Measurements from ENCODE around the gene NCOA4. TPM values are rescaled to one million over a fixed set of nuclear protein-coding genes. Genes with fewer than 3 reads are reported as not detected.

The NCOA4 gene
- total and polyA plus RNA-seq, 2 of the 4 experiments (the other 2 are of a cell fraction), result 62.2 to 188 TPM

DNA sequence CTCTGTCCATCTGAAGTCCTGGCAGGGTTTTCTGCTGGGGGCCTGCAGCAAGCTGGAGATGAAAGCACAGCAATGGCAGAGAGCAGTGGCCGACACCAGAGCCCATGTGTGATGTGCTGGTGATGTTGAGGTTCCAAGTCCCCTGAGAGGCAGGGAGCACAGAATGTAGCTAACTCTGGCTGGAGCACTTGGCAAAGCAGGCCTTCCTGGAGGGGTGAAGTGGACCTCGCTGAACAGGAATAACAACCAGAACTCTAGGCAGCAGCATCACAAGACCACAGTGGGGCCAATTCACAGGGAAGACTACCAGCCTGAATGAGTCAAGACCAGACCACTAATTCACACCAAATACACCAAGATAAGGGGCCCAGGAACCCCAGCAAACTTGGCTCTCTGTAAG is 38.5 kb upstream of the NCOA4 start:
- H3K23ac ChIP-seq (ENCODE audit: low read depth, low read length), result no peak overlapping the region
- no peaks in the 10 kb centered on the region for H3K9me3 ChIP-seq (ENCODE audit: control insufficient read depth, insufficient read depth, low read length)
- no peak overlapping the region for H4K8ac ChIP-seq (ENCODE audit: low read depth in 2 of 2, low read length in 2 of 2)
- in situ Hi-C loops (cut with MboI; ENCODE audit: low sequenced_read_pairs) (no loop called here), dilution Hi-C loops (cut with HindIII; ENCODE audit: low sequenced_read_pairs, unreplicated experiment) (no loop called here), intact Hi-C loops (cut with micrococcal nuclease) (no loop called here)
- H3K79me1 ChIP-seq (ENCODE audit: low read depth in 1 of 2, low read length in 2 of 2), result no peaks in the 10 kb centered on the region
- peaks cover 3% of the 10 kb centered on the region; the same call in 1 of the 2 replicates for H3K4me1 ChIP-seq (ENCODE audit: control insufficient read depth, insufficient read depth, low read length)
- no peak overlapping the region for H2BK20ac ChIP-seq (ENCODE audit: low read depth, low read length)
- H4K20me1 ChIP-seq (ENCODE audit: insufficient read depth, low read length), result no peaks in the 10 kb centered on the region
- H3K4me3 ChIP-seq (ENCODE audit: insufficient read depth, low read depth, low read length), result no peak overlapping the region
- H3K27ac ChIP-seq (ENCODE audit: insufficient read depth, low read length), result no peak overlapping the region
- no peak overlapping the region for H3K4me2 ChIP-seq (ENCODE audit: low read depth, low read length)
- H3K4ac ChIP-seq (ENCODE audit: low read depth, low read length), result no peak overlapping the region
- H3K27me3 ChIP-seq (ENCODE audit: control insufficient read depth, insufficient read depth, low read length), result peaks cover 3% of the 10 kb centered on the region
- no peak overlapping the region for H2AFZ ChIP-seq (replicated peaks; ENCODE audit: low read length, poor library complexity)
- ChIA-PET POLR2A (ENCODE audit: unreplicated experiment) (no interaction called here), CTCF (no interaction called here)
- H3K56ac ChIP-seq (ENCODE audit: extremely low read depth, insufficient read depth, low read length), result no peak overlapping the region
- H2AK9ac ChIP-seq (replicated peaks; ENCODE audit: low read depth, low read length, poor library complexity), result no peak overlapping the region
- H3K18ac ChIP-seq (ENCODE audit: low read depth, low read length), result no peak overlapping the region
- H2BK15ac ChIP-seq (ENCODE audit: low read depth, low read length), result no peak overlapping the region
- no peak overlapping the region for H3K14ac ChIP-seq (replicated peaks; ENCODE audit: low read depth, low read length)
- H2BK120ac ChIP-seq (ENCODE audit: low read depth, low read length), result no peak overlapping the region
- WGBS, 2 experiments (ENCODE audit: extremely low coverage in 2 of 2, insufficient read length in 1 of 2), result 57% methylated on average over 1 of the region's 2 CpGs; no CpG with 5 or more reads in 1 of the 2 experiments
- no peaks in the 10 kb centered on the region for H3K36me3 ChIP-seq (ENCODE audit: control insufficient read depth, insufficient read depth, low read length)
- TF ChIP-seq POLR2A (IDR thresholded peaks at IDR 0.05; ENCODE audit: low read depth, low read length) (no peak), RCOR1 (IDR thresholded peaks at IDR 0.05; ENCODE audit: insufficient replicate concordance, low read length) (no peak), MAZ (IDR thresholded peaks at IDR 0.05; ENCODE audit: borderline replicate concordance, low read depth, low read length) (no peak), BHLHE40 (IDR thresholded peaks at IDR 0.05; ENCODE audit: low read depth, low read length) (no peak), FOS (IDR thresholded peaks at IDR 0.05; ENCODE audit: low read depth, low read length) (no peak), CEBPB (IDR thresholded peaks at IDR 0.05; ENCODE audit: low read depth, low read length) (no peak), NFE2L2 (IDR thresholded peaks at IDR 0.05; ENCODE audit: low read depth, low read length) (no peak), RAD21 (IDR thresholded peaks at IDR 0.05; ENCODE audit: low read length) (no peak), MAFK (IDR thresholded peaks at IDR 0.05; ENCODE audit: low read depth, low read length) (no peak), RFX5 (IDR thresholded peaks at IDR 0.05; ENCODE audit: low read depth, low read length) (no peak), SMC3 (IDR thresholded peaks at IDR 0.05; ENCODE audit: low read depth, low read length) (no peak), CHD1 (IDR thresholded peaks at IDR 0.05; ENCODE audit: low read depth, low read length) (no peak), MXI1 (IDR thresholded peaks at IDR 0.05; ENCODE audit: borderline replicate concordance, low read depth, low read length) (no peak)
- TF ChIP-seq, protein P1, sequence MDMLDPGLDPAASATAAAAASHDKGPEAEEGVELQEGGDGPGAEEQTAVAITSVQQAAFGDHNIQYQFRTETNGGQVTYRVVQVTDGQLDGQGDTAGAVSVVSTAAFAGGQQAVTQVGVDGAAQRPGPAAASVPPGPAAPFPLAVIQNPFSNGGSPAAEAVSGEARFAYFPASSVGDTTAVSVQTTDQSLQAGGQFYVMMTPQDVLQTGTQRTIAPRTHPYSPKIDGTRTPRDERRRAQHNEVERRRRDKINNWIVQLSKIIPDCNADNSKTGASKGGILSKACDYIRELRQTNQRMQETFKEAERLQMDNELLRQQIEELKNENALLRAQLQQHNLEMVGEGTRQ (IDR thresholded peaks at IDR 0.05; ENCODE audit: low read depth, low read length), result no peak
- TF ChIP-seq, protein P2, sequence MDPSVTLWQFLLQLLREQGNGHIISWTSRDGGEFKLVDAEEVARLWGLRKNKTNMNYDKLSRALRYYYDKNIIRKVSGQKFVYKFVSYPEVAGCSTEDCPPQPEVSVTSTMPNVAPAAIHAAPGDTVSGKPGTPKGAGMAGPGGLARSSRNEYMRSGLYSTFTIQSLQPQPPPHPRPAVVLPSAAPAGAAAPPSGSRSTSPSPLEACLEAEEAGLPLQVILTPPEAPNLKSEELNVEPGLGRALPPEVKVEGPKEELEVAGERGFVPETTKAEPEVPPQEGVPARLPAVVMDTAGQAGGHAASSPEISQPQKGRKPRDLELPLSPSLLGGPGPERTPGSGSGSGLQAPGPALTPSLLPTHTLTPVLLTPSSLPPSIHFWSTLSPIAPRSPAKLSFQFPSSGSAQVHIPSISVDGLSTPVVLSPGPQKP (IDR thresholded peaks at IDR 0.05; ENCODE audit: borderline replicate concordance, low read depth, low read length), result no peak
- TF ChIP-seq, protein P3, sequence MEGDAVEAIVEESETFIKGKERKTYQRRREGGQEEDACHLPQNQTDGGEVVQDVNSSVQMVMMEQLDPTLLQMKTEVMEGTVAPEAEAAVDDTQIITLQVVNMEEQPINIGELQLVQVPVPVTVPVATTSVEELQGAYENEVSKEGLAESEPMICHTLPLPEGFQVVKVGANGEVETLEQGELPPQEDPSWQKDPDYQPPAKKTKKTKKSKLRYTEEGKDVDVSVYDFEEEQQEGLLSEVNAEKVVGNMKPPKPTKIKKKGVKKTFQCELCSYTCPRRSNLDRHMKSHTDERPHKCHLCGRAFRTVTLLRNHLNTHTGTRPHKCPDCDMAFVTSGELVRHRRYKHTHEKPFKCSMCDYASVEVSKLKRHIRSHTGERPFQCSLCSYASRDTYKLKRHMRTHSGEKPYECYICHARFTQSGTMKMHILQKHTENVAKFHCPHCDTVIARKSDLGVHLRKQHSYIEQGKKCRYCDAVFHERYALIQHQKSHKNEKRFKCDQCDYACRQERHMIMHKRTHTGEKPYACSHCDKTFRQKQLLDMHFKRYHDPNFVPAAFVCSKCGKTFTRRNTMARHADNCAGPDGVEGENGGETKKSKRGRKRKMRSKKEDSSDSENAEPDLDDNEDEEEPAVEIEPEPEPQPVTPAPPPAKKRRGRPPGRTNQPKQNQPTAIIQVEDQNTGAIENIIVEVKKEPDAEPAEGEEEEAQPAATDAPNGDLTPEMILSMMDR (conservative IDR thresholded peaks at IDR 0.05; ENCODE audit: low read depth, low read length), result no peak
- no peaks in the 10 kb centered on the region for H3K9me1 ChIP-seq (ENCODE audit: insufficient read depth, low read length)
- H4K5ac ChIP-seq (ENCODE audit: low read depth, low read length), result no peak overlapping the region
- H3K9ac ChIP-seq (ENCODE audit: low read depth, low read length), result no peak overlapping the region
- DNase-seq (no peak), ATAC-seq (ENCODE audit: low read depth) (no peak)
- H4K91ac ChIP-seq (ENCODE audit: insufficient read depth, low read depth, low read length), result no peak overlapping the region
- no peak overlapping the region for H2AK5ac ChIP-seq (ENCODE audit: low read depth, low read length)
- no TSS peak for BruUV-seq (replicated peaks)
- H2BK5ac ChIP-seq (ENCODE audit: low read depth, low read length, poor library complexity, severe bottlenecking), result no peak overlapping the region

Data from IMR-90 (cell line).